HepG2 (cell line): Measurements from ENCODE around the gene INHBC. TPM values are rescaled to one million over a fixed set of nuclear protein-coding genes. Genes with fewer than 3 reads are reported as not detected.

Experiments used
- BHLHE40 ChIP-seq: IDR thresholded peaks from 2 replicates; pipeline ENCODE4 v1.6.1; 2011; ENCODE audit warnings: low read length, improper control_type of control experiment
- CAMTA2 ChIP-seq: sonication (generic); formaldehyde crosslinking; IDR thresholded peaks from 2 replicates; pipeline ENCODE4 v1.4.0; 2020; ENCODE audit warnings: mild to moderate bottlenecking, missing genetic modification reagents, borderline replicate concordance
- CBX5 ChIP-seq: sonication (generic); formaldehyde crosslinking; IDR thresholded peaks from 2 replicates; pipeline ENCODE4 v1.4.0; 2020; ENCODE audit warnings: missing genetic modification reagents, borderline replicate concordance
- CREM ChIP-seq, 2 experiments: sonication (generic) in 1 of 2; formaldehyde crosslinking in 1 of 2; IDR thresholded peaks; 2 replicates each; pipeline versions ENCODE4 v1.4.0 to v1.6.1; 2016 to 2020; ENCODE audit warnings: antibody characterized with exemption in 1 of 2, mild to moderate bottlenecking in 1 of 2, missing genetic modification reagents in 1 of 2
- FOSL1 ChIP-seq: sonication (generic); formaldehyde crosslinking; IDR thresholded peaks from 2 replicates; pipeline ENCODE4 v1.9.0; 2021; ENCODE audit warnings: missing genetic modification reagents, borderline replicate concordance
- FOXA3 ChIP-seq: IDR thresholded peaks from 2 replicates; pipeline ENCODE4 v1.6.1; 2016; ENCODE audit warnings: missing genetic modification reagents, missing compliant biosample characterization
- FOXK2 ChIP-seq: fragments of 450-650 bp; IDR thresholded peaks from 2 replicates; pipeline ENCODE4 v1.6.1; 2016
- GATA4 ChIP-seq: sonication (generic); IDR thresholded peaks from 2 replicates; pipeline ENCODE4 v1.6.1; 2016; ENCODE audit warnings: antibody characterized with exemption, low read depth, borderline replicate concordance
- HNF4G ChIP-seq, 2 experiments: sonication (generic) in 1 of 2; formaldehyde crosslinking in 1 of 2; IDR thresholded peaks; 2 replicates each; pipeline versions ENCODE4 v1.4.0 to v1.6.1; 2011 to 2020; ENCODE audit warnings: borderline replicate concordance in 2 of 2, low read depth in 2 of 2, mild to moderate bottlenecking in 2 of 2, low read length in 1 of 2, missing genetic modification reagents in 1 of 2, moderate library complexity in 1 of 2
- PATZ1 ChIP-seq: sonication (generic); formaldehyde crosslinking; IDR thresholded peaks from 2 replicates; pipeline ENCODE4 v1.4.0; 2020; ENCODE audit warnings: missing genetic modification reagents
- RARA ChIP-seq: IDR thresholded peaks from 2 replicates; pipeline ENCODE4 v1.6.1; 2016; ENCODE audit warnings: missing genetic modification reagents, missing compliant biosample characterization
- RBM39 ChIP-seq: fragments of 200-400 bp; formaldehyde crosslinking; IDR thresholded peaks from one replicate; pipeline ENCODE4 v1.6.1; 2018; ENCODE audit warnings: antibody characterized with exemption, mild to moderate bottlenecking, low read depth, low read length; ENCODE audit not compliant: poor library complexity, severe bottlenecking
- SIN3B ChIP-seq: fragments of 150-350 bp; IDR thresholded peaks from 2 replicates; pipeline ENCODE4 v1.6.1; 2014; ENCODE audit warnings: low read length
- THYN1 ChIP-seq: sonication (generic); formaldehyde crosslinking; IDR thresholded peaks from 2 replicates; pipeline ENCODE4 v1.8.1; 2023; ENCODE audit warnings: low read depth, mild to moderate bottlenecking, moderate library complexity, missing genetic modification reagents, borderline replicate concordance
- TMF1 ChIP-seq: sonication (generic); formaldehyde crosslinking; IDR thresholded peaks from 2 replicates; pipeline ENCODE4 v1.8.1; 2022; ENCODE audit warnings: low read depth, missing genetic modification reagents
- ZFX ChIP-seq: sonication (generic); formaldehyde crosslinking; IDR thresholded peaks from 2 replicates; pipeline ENCODE4 v1.4.0; 2020; ENCODE audit warnings: mild to moderate bottlenecking, low read depth, missing genetic modification reagents, moderate library complexity
- ZHX1 ChIP-seq: sonication (generic); formaldehyde crosslinking; IDR thresholded peaks from 2 replicates; pipeline ENCODE4 v1.8.1; 2022; ENCODE audit warnings: low read depth, mild to moderate bottlenecking, missing genetic modification reagents
- ZNF10 ChIP-seq: sonication (generic); formaldehyde crosslinking; IDR thresholded peaks from 2 replicates; pipeline ENCODE4 v1.4.0; 2020; ENCODE audit warnings: mild to moderate bottlenecking, low read depth, missing genetic modification reagents, borderline replicate concordance
- polyA plus RNA-seq, 8 experiments: library from polyadenylated mRNA; depleted of rRNA in 3 of 8; stranded (reverse) in 7 of 8; unstranded in 1 of 8; fragments of >200 nt; fragmentation: Illumina TruSeq in 4 of 8; extraction: Trizol in 4 of 8; gene quantifications; 2 replicates each; pipeline versions ENCODE4 v1.2.1 to v1.2.3, GENCODE V29; 2011 to 2016; ENCODE audit warnings: low read depth in 4 of 8, missing spikeins in 1 of 8, mixed read lengths in 1 of 8; ENCODE audit not compliant: insufficient read depth in 1 of 8
- total RNA-seq, 5 experiments: library from RNA; depleted of rRNA; stranded (reverse); fragments of >200 nt; fragmentation: Illumina TruSeq; extraction: Trizol; gene quantifications; 2 replicates each; pipeline ENCODE4 v1.2.3, GENCODE V29; 2016; ENCODE audit warnings: low read depth in 1 of 5
- TF ChIP-seq, protein P1 (sequence below): sonication (generic); formaldehyde crosslinking; IDR thresholded peaks from 2 replicates; pipeline ENCODE4 v1.4.0; 2020; ENCODE audit warnings: mild to moderate bottlenecking, missing genetic modification reagents
- TF ChIP-seq, protein P2 (sequence below): sonication (generic); formaldehyde crosslinking; IDR thresholded peaks from 2 replicates; pipeline ENCODE4 v1.5.0; 2020; ENCODE audit warnings: missing genetic modification reagents

The INHBC gene
- total and polyA plus RNA-seq, 2 of the 13 experiments (the other 11 are each of a cell fraction or from before 2014, with no cell fraction given), result 1.8 to 13.8 TPM

GRCh38 chr12:57430931-57431566 is 3.5 kb upstream of the INHBC start, which contains the start of gene R3HDM2 (continued):
- TF ChIP-seq CAMTA2 (CRISPR knock-in tag) (no peak), GATA4 (no peak), CBX5 (CRISPR knock-in tag) (peak; percentile 39; the same call in 1 of the 2 replicates), RARA (CRISPR knock-in tag) (peak; percentile 59), FOXK2 (no peak), ZHX1 (CRISPR knock-in tag) (peak; percentile 55; the same call in 1 of the 2 replicates), BHLHE40 (peak; percentile 64; the same call in 1 of the 2 replicates), TMF1 (CRISPR knock-in tag) (peak; percentile 90), CREM (IDR thresholded peaks at IDR 0.05) (peak; percentile 76), CREM (CRISPR knock-in tag; IDR thresholded peaks at IDR 0.05) (no peak), SIN3B (no peak), FOXA3 (CRISPR knock-in tag) (peak; percentile 50), THYN1 (no peak), ZNF10 (CRISPR knock-in tag) (no peak), RBM39 (peak; percentile 59), FOSL1 (CRISPR knock-in tag) (no peak), PATZ1 (CRISPR knock-in tag) (peak; percentile 82; the same call in 1 of the 2 replicates), HNF4G (IDR thresholded peaks at IDR 0.05; ENCODE audit: borderline replicate concordance, low read depth, low read length) (no peak; the same call in 1 of the 2 replicates), HNF4G (CRISPR knock-in tag; IDR thresholded peaks at IDR 0.05; ENCODE audit: borderline replicate concordance, low read depth) (no peak), ZFX (CRISPR knock-in tag) (peak; percentile 95)
- TF ChIP-seq, protein P1, sequence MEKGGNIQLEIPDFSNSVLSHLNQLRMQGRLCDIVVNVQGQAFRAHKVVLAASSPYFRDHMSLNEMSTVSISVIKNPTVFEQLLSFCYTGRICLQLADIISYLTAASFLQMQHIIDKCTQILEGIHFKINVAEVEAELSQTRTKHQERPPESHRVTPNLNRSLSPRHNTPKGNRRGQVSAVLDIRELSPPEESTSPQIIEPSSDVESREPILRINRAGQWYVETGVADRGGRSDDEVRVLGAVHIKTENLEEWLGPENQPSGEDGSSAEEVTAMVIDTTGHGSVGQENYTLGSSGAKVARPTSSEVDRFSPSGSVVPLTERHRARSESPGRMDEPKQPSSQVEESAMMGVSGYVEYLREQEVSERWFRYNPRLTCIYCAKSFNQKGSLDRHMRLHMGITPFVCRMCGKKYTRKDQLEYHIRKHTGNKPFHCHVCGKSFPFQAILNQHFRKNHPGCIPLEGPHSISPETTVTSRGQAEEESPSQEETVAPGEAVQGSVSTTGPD (CRISPR knock-in tag), result no peak
- TF ChIP-seq, protein P2, sequence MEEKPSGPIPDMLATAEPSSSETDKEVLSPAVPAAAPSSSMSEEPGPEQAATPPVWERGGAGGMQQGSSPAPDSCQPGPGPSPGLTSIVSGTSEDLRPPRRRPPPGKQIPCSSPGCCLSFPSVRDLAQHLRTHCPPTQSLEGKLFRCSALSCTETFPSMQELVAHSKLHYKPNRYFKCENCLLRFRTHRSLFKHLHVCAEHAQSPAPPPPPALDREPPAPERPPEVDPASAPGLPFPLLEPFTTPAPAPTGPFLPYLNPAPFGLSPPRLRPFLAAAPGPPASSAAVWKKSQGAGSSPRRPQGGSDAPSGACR, result peak; percentile 64; the same call in 1 of the 2 replicates
